Stimulated activated CD4-positive, alpha-beta T cell treated with anti-CD3 and anti-CD28 coated beads, Interleukin-15, amount 100 ng/mL, for 1 hour (primary cell): ENCODE data around the gene DNAJC15.

Experiments
- DNase-seq, 2 donors: peaks; one replicate each; pipeline ENCODE4 v3.0.0-alpha.2; 2020; ENCODE audit warnings: low read depth in 1 of 2, low spot score in 1 of 2

Gene DNAJC15

DNA sequence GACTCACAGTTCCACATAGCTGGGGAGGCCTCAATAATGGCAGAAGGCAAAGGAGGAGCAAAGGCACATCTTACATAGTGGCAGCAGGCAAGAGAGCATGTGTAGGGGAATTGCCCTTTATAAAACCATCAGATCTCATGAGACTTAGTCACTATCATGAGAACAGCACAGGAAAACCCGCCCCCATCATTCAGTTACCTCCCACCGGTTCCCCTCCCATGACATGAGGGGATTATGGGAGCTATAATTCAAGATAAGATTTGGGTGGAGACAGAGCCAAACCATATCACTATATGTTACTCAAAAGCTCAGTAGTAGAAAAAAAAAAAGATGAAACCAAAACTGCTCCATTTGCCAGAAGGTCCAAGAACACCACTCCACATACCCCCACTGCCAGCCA is 58.5 kb downstream of the DNAJC15 start:
- no peak for DNase-seq

DNA sequence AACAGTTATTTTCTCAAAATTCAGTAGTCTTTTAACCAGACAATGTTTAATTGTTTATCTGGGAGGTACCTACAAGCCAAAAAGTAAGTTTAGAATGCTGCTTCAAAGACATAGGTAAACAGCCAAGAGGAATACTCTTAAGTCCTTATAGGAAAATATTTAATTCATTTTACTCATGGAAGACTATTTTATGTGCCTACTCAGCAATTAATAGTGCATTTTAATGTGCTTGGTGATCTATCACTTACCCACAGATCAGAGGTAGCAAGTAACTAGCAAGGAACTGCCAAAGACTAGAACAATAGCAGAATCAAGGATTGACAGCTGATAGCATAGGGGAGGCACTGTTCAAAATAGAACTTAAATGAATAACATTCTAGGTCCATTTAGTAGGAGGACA is 60.4 kb downstream of the DNAJC15 start:
- DNase-seq = no peak

DNA sequence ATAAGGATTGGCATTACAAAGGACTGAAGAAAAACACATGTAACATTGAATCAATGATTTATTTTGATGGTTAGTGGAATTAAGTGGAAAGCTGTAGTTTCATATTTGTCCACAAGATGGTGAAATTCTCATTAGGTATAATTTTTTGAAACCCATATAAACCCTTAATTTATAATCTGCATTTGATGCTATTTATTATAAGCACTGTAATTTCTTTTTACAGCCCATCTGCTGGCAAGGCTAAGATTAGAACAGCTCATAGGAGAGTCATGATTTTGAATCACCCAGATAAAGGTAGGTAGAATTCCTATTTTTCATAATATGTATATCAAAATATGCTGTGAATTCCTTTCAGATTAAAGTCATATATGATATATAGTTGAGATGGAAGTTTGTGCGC is 62.2 kb downstream of the DNAJC15 start:
- DNase-seq = no peak

DNA sequence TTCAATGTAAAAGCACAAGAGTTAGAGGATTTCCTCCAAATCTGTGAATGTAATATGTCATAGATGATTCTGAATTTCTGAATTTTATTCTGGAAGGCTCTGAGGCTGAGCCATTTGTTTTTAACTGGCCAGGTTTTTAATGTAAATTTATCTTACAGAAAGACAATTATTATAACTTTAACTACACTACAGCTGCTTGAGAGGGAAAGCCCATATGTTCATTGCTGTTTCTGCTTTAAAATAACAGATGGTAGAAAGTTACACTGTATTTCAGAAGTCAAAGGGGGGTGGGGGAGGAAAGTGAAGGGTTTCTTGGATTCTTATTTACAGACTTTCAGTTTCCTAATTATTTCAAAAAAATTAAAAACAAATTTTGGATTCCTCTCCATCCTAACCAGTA is 62.8 kb downstream of the DNAJC15 start:
- no peak for DNase-seq

DNA sequence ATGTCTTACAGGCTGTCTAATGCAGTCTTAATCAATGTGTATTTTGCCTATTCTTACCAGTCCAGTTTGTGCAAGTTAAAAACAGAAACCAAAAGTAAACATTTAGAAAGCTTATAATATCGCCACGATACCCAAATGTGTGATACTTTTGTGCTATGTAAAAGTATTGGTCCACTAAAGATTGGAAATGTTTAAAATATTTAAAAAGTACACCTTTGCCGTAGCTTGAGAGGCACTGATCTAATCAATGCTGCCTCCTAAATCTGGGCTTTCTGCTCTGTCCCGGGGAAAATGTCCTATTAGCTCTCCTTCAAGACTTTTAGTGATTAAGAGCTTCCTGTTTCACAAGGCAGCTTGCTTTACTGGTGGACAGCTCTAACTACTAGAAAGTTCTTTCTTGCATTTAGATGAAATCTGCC is 64.7 kb downstream of the DNAJC15 start:
- no peak for DNase-seq

DNA sequence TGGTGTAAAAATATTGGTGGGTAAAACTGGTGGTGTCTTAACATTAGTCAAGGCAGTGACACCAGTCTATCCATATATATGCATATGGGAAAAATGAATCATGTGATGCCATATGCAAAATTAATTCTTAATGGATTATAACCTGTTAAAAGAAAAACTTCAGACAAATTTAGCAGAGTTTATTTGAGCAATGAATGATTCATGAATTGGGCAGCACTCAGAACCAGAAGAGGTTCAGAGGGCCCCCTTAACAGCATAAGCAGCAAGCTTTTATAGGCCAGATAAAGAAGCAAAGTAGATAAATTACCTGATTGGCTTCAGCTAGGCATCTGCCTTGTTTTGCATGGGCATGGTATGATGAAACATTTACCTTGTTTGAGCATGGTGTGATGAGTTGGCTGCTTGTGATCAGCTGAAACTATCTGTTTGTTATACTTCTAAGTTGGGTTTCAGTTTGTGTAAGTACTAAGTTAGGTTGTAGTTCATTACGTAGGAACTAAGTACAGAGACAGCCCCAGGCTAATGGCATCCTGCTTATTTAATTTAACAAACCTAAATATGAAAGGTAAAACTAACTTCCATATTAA is 66.6 kb downstream of the DNAJC15 start:
- no peak for DNase-seq

DNA sequence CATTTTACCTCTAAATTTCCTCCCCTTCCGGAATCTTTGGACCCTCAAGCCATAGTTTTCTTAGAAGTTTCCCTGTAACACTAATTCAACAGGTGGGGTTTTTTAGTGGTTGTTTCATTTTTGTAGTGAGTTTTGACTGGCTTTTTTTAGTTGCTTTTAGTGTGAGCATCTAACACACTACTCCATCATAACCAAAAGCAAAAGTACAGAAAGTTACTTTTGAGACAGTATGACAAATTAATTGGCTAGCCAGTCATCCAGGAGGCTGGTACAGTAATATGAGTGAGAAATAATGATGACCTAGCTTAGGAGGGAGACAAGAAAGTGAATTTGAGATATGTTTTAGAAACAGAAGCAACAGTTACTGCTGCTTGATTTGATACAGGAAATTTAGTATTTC is 71.5 kb downstream of the DNAJC15 start:
- no peak for DNase-seq

DNA sequence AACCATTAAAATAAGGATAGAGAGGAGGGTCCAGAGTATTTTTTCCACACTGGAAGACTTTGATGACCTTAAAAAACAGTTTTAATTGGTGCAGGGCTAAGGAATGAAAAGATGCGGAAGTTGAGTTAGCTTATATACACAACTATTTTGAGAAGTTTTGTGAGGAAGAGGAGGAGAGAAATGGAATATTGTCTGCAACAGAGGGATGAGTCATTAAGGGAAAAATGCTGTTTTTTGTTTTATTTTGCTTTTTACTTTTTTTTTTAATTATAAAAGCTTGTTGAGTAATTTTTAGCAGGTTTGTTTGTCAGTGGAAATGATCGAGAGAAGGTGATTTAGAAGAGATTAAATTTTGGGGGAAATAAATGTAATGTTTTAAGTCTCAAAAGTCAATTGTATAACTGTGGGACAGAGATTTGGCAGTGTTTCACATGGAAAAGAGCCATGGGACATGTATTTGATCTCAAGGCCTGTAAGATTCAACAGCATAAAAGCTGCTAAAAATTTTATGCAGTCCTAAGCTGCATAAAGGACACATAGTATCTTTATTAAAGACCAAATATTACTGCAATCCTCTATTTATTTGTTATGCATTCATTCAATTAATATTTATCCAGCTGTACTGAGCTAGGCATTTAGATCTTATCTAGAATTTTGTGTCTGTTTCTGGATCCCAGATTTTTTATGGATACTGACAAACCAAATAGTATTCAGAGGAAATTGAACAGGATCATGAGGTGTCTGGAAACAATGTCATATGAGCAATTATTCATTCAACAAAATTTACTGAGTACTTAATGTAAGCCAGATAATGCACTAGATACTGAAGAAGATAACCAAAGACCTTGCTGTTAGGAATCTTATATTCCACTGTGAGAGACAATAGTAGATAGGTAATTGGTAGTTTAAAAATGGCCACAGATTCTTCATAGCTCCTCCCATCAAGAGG is 72.7 kb downstream of the DNAJC15 start:
- no peak for DNase-seq

DNA sequence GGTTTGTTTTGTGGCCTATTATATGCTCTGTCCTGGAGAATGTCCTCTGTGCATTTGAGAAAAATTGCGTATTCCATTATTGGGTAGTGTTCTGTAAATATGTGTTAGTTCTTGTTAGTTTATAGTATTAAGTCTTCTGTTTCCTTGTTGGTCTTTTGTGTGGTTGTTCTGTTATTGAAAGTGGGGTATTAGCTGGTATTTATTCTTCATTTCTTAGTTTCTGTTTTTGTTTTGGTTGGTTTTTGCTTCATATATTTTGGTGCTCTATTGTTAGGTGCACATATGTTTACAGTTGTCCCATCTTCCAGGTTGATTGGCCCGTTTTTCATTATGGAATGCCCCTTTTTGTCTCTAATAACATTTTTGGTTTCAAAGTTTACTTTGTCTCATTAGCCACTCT is 77.3 kb downstream of the DNAJC15 start:
- no peak for DNase-seq

DNA sequence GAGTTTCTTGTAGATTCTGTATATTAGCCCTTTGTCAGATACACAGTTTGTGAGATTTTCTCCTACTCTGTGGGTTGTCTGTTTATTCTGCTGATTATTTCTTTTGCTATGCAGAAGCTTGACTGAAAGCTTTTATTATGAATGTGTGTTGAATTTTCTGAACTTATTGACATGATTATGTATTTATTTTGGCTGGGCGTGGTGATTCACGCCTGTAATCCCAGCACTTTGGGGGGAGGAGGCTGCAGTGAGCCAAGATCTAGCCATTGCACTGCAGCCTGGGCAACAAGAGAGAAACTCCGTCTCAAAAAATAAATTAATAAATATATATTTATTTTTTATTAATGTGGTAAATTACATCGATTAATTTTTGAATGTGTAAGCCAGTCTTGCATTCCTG is 78.9 kb downstream of the DNAJC15 start:
- DNase-seq = no peak

DNA sequence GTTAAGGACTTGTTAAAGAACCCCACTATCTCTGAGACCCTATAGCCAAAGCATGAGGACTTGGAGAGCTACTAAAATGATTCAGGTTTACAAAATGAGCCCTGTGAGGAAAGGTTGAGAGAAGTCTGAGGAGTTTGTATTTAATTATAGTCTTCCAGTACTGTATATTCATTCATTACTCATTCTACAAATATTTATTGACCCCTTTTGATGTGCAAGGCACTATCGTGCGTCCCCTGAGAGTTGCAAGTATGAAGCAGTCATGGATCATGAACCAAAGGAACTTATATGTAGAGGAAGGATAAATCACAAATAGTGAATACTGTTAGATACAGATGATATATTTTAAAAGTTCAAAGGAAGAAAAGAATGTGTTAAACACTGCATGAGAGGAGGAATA is 84.4 kb downstream of the DNAJC15 start:
- DNase-seq = no peak

DNA sequence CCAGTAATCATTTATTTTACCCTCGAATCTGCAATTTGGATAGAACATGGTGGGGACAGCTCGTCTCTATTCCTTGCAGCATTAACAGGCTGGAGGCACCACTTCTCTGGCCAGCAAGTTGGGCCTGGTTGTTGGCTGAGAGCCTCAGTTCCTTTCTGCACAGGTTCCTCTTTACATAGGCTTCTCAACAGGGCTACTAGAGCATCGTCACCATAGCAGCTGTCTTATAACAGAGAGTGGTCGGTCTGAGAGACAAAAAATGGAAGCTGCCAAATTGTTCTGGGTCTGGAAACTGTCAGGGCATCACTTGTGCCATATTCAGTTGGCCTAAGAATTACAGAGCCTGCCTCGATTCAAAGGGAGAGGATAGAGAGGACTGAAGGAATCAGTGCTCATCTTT is 86.7 kb downstream of the DNAJC15 start:
- no peak for DNase-seq

DNA sequence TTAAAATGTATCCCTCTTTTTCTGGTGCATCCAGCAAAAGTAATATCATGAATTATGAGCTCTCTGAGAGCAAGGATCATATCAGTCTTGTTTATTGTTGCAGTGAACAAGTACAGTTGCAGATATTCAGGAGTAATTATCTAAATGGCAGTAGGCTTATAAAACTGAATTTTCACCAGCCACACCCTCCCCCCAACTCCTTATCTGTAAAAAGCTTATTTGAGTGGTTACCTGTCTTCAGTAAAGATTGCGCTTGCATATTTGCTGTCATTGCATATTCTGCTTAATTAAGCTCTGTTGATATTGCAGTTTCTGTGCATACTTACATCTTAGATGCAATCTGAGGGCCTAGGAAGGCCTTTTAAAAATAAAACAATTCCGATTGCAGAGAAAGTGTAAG is 87.3 kb downstream of the DNAJC15 start:
- DNase-seq = no peak

DNA sequence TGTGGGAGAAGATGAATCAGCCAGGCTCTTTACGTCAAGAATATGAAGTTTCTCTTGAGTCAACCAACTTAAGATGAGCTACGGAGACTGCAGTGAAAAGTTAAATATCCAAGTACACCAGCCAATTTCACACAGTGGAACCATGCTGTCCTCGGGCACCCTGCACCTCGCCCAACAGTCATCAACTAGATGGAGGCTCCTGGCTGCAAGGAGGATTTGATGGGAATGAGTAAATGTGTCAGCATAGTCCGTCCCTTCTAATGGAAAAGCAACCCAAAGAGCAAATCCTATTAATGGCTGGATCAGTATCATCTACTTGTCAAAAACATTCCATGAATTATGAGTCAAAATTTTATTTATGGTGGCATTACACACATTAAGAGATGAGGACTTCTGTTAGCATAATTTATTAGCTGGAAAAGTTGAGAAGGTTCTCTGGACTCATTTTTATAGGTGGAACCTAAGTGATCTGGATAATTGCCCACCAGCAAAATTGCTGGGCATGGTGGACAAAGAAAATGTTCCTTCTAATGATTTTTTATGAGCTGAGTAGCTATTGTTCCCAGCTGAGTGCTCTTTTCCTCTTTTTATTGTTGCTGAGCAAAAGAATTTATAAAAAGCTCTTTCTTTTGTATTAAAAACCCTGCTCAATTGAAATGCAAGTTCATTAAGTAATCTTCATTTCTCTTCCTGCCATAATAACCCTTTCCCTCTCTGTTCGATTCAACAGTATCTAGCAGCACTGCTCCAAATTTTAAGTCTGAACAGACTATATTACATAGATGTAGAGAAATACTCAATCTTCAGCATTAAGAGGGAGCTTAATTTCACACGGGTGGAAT is 88.4 kb downstream of the DNAJC15 start:
- no peak for DNase-seq

DNA sequence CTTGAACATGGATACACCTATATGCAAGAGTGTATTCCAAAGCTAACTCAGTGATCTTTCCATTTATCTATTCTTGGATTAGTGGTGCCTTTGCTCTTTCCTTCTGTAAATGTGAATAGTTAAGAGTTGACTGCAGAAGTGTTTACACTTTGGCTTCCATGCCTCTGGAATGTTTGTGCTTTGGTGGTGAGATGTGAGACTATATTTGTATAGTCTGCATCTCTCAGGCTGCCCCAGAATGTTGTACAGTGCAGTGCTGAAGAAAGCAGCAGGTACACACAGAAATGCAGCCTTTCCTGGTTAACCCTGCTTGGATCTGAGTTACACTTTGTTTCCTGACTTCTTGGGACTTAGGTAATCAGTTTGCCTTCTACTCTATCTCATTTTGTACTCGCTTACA is 90.2 kb downstream of the DNAJC15 start:
- DNase-seq = no peak

DNA sequence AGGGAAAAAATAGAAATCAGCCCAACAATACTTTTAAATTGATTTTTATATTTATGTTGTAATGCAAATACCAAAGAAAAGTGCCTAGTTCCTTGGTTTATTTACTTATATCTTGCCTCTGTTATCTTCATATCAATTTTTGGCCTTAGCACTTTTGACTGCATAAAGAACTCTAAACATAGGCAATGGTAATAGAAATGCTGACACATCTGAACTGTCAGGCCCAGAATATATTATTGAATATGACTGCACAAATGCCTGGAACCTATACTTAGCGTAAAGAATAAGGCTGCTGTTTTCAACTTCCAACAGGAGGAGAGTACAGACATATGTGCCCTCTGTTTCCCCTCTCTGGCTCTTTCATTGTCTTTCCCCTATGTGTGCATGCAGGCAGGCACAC is 91.1 kb downstream of the DNAJC15 start:
- no peak for DNase-seq

DNA sequence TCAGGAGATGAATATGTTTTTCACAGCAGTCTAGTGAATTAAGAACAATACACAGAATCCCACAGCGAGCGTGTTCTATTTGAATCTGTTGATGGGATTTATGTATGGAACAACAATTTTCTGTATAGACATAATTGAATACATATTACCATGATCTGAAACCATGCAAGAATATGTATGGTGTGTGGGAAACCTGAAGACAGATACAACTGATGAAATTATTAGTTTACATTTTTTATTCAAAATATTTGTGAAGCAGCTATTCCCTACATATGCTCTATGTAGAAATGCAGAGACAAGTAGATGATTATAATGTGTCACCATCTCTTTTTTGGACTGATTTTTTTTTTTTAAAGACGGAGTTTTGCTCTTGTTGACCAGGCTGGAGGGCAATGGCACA is 91.8 kb downstream of the DNAJC15 start:
- no peak for DNase-seq

DNA sequence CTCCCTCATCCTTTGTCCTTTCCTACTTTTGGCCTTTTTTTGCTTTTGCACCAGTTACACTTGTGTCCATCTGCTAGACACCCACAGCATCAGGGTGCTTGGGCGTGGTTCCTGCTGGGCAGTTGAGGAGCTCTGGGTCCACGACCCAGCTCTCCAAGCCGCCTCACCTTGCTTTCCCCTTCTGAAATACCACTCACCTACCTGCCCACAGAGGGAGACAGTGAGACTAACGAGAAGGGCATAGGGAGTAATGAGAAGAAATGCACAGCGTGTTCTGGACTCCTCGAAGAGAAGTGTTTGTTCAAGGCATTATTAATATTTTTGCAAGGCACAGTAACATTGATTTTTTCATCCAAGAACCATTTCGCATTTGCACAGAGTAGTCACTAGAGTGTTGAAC is 92.9 kb downstream of the DNAJC15 start:
- DNase-seq = no peak

DNA sequence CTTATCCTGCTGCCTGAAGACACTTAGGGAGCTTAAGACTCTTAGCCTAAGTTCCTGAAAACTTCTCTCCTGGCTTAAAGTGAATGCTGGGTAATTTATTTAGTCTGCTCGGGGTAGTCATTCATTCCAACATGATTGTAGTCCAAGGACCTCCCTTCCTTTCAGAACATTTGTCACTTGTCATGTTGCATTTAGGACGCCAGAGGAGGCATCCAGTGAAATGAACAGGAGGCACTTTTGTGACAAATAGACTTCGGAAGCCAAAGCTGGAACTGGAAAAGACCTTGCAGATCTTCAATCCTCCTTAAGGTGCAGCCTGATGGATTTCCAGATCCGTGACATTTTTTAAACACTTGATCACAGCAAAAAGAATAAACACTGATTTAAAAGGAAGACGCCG is 95.1 kb downstream of the DNAJC15 start:
- DNase-seq = no peak

DNA sequence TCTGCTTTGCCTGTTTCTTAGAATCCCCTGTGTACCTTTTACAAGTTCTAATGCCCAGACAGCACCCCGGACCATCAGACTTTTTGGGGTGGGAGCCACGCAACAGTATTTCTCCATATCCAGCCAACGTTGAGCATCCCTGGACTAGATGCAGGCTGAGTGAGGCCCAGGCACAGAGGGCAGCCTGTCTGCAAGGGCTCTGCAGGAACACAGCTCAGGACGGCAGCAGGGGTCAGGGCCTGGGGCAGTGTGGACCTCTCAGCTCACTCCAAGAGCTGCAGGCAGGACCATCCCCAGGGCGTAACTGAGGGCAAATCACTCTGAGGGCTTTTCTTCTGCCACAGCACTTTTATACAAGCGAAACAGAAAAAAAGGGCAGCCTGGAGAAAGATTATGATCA is 95.8 kb downstream of the DNAJC15 start:
- DNase-seq = no peak

DNA sequence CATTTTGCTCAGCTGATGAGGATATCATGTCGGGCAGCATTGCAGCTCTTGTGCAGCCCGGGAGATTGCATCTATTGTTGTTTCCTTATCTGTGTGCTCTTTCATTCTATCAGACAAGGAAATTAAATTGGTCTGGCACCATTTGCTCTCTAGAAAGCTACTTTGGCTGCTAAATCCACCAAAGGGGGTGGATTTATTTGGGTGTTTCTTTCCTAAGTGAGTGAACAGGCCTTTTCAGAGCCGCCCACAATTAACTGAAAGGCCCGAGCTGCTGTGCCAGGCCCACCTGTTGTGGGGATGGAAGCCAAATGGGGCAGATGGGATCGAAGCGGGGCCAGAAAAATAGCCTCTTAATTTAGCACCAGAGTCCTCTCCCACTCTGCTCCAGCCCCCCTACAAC is 99.4 kb downstream of the DNAJC15 start:
- no peak for DNase-seq

DNA sequence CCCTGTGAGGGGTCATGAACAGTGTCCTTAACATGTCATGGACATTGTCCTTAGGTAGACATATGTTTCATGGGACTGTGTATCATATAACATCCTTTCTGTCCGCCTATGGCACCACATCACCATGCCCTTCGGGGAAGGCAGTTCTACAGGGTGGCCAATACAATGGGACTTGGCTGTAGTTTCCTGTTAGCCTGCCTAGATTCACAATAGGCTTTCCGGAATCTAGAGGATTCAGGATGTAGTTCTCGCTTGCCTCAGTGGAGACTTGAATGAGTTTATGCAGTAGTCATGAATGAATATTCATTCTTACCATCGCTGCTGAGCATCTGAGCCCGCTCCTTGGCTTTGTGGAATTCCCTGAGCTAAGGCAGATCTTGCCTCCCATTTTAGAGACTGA is 100.5 kb downstream of the DNAJC15 start:
- DNase-seq = no peak
